Right atrium auricular region (tissue), 2 donors: ENCODE data around the gene LTBP4. TPM values are rescaled to one million over a fixed set of nuclear protein-coding genes. Genes with fewer than 3 reads are reported as not detected.

Experiments
- DNase-seq: peaks from one replicate; pipeline ENCODE4 v3.0.0-alpha.2; 2019; ENCODE audit warnings: low spot score
- H3K27ac ChIP-seq, 2 donors: fragments of 200-600 bp; sonication (generic); 1 replicate in 1 of 2; 2 replicates in 1 of 2; pipeline ENCODE4 v1.5.1; 2016 to 2019
- H3K27me3 ChIP-seq, 2 donors: fragments of 200-600 bp; sonication (generic); one replicate each; pipeline versions ENCODE4 v1.5.1 to v1.6.0; 2017 to 2019
- H3K36me3 ChIP-seq: fragments of 200-600 bp; sonication (generic); one replicate; pipeline ENCODE4 v1.5.1; 2016
- H3K4me1 ChIP-seq, 2 donors: fragments of 200-600 bp; sonication (generic); one replicate each; pipeline versions ENCODE4 v1.5.1 to v1.6.0; 2017 to 2019
- H3K4me3 ChIP-seq, 2 donors: fragments of 200-600 bp; sonication (generic); 1 replicate in 1 of 2; 2 replicates in 1 of 2; pipeline ENCODE4 v1.5.1; 2017 to 2019; ENCODE audit warnings: mild to moderate bottlenecking in 1 of 2, moderate library complexity in 1 of 2
- H3K9me3 ChIP-seq, 2 donors: fragments of 200-600 bp; sonication (generic); one replicate each; pipeline ENCODE4 v1.5.1; 2019
- total RNA-seq, 2 donors: library from RNA; depleted of rRNA; stranded (reverse); fragments of >200 nt; gene quantifications; one replicate each; pipeline ENCODE4 v1.1.0, GENCODE V29; 2016
- TF ChIP-seq, protein P1 (sequence below), 2 donors: fragments of 200-600 bp; sonication (generic); IDR thresholded peaks; one replicate each; pipeline ENCODE4 v1.5.1; 2019; ENCODE audit warnings: antibody characterized with exemption in 2 of 2

Gene LTBP4
- total RNA-seq, 2 donors from 2014 or later = 152 to 257 TPM

DNA sequence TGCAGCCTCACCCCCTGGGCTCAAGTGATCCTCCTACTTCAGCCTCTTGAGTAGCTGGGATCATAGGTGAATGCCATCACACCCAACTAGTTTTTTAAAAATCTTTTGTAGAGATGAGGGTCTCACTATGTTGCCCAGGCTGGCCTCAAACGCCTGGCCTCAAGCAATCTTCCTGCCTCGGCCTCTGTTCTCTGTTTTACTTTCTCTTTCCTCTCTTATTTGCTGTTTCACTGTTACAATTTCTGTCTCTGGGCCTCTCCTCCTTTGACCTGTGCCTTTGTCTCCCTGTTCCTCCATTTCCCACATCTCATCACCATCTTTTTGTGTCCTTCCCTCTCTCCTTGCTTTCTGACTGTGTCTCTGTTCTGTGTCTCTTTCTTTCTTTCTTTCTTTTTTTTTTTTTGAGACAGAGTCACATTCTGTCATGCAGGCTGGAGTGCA, 15.2 kb upstream of the LTBP4 start:
- TF ChIP-seq, protein P1, sequence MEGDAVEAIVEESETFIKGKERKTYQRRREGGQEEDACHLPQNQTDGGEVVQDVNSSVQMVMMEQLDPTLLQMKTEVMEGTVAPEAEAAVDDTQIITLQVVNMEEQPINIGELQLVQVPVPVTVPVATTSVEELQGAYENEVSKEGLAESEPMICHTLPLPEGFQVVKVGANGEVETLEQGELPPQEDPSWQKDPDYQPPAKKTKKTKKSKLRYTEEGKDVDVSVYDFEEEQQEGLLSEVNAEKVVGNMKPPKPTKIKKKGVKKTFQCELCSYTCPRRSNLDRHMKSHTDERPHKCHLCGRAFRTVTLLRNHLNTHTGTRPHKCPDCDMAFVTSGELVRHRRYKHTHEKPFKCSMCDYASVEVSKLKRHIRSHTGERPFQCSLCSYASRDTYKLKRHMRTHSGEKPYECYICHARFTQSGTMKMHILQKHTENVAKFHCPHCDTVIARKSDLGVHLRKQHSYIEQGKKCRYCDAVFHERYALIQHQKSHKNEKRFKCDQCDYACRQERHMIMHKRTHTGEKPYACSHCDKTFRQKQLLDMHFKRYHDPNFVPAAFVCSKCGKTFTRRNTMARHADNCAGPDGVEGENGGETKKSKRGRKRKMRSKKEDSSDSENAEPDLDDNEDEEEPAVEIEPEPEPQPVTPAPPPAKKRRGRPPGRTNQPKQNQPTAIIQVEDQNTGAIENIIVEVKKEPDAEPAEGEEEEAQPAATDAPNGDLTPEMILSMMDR (IDR thresholded peaks at IDR 0.05) = no peak
- Histone ChIP-seq H3K9me3 (no peaks in the 10 kb centered on the region), H3K27ac (no peak overlapping the region), H3K27me3 (no peaks in the 10 kb centered on the region), H3K4me1 (no peaks in the 10 kb centered on the region), H3K36me3 (peaks cover 1% of the 10 kb centered on the region), H3K4me3 (no peak overlapping the region)
- DNase-seq = no peak

DNA sequence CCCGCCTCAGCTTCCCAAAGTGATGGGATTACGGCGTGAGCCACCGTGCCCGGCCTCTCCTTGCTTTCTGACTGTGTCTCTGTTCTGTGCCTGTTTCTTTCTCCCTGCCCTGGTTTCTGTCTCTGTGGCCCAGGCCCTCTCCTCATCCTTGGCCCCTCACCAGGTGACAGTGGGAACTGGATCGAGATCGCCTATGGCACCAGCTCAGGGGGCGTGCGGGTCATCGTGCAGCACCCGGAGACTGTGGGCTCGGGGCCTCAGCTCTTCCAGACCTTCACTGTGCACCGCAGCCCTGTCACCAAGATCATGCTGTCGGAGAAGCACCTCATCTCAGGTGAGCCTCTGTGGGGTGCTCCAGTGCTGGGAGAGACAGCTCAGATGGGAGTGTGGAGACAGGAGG, 14.6 kb upstream of the LTBP4 start:
- TF ChIP-seq, protein P1 (IDR thresholded peaks at IDR 0.05) = no peak

DNA sequence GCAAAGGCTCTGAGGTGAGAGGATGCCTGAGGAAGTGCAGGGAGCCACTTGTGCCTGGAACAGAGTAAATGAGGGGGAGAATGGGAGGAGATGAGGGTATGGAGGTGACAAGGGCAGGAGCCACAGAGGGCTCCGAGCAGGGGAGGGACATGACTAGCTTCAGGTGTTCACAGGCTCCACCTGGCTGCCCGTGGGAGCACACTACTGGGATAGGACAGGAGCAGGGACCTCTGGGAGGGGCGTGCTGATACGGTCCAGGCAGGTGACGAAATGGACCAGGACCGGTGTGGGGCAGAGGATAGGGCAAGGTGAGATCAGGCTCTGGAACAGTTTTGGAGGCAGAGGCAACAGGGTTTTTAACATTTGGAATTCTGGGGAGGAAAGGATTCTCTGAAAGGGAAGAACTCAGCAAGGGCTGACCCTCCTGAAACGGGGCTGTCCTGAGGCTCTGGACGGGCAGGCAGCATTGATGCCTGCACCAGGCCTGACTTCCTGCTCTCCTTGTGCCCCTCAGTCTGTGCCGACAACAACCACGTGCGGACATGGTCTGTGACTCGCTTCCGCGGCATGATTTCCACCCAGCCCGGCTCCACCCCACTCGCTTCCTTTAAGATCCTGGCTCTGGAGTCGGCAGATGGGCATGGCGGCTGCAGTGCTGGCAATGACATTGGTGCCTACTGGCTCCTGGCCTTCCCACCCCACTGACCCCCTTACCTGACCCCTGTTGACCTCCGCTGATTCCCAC, 12.9 kb upstream of the LTBP4 start:
- no peaks in the 10 kb centered on the region for H3K36me3 ChIP-seq
- no peak overlapping the region for H3K27ac ChIP-seq
- H3K4me3 ChIP-seq = no peak overlapping the region
- TF ChIP-seq, protein P1 (IDR thresholded peaks at IDR 0.05) = no peak
- H3K9me3 ChIP-seq = no peaks in the 10 kb centered on the region
- H3K4me1 ChIP-seq = no peaks in the 10 kb centered on the region
- no peaks in the 10 kb centered on the region for H3K27me3 ChIP-seq
- DNase-seq = no peak

More for the DNA sequence above, 14.6 kb upstream of the LTBP4 start:
- H3K27me3 ChIP-seq = no peaks in the 10 kb centered on the region
- no peaks in the 10 kb centered on the region for H3K36me3 ChIP-seq
- H3K4me3 ChIP-seq = no peak overlapping the region
- no peak for DNase-seq
- H3K27ac ChIP-seq = no peak overlapping the region
- no peaks in the 10 kb centered on the region for H3K9me3 ChIP-seq
- H3K4me1 ChIP-seq = no peaks in the 10 kb centered on the region

DNA sequence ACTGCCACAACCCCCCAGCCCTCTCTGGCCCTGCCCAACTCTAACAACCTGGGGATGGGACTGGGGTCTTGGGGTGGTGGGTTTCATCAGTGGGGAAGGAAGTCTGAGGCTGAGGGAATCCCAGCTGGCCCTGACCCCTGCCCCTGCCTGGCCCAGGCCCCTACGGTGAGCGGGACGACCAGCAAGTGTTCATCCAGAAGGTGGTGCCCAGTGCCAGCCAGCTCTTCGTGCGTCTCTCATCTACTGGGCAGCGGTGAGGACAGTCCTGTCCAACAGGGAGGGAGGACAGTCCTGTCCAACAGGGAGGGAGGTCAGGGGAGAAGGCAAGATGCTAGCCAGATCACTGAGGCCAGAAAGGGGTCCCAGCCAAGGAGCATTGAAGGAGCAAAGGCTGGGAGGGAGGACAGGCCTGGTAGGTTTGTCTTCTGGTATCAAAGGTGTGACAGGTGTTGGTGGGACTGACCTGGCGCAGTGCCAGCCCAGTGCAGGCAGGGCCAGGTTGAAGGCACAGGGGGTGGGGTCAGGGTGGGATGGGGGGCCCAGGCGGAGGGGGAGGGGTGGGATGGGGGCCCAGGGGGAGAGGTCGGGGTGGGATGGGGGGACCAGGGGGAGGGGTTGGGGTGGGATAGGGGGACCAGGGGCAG, 12.1 kb upstream of the LTBP4 start:
- TF ChIP-seq, protein P1 (IDR thresholded peaks at IDR 0.05) = no peak
- Histone ChIP-seq H3K27me3 (no peaks in the 10 kb centered on the region), H3K36me3 (no peaks in the 10 kb centered on the region), H3K4me3 (no peak overlapping the region), H3K9me3 (no peaks in the 10 kb centered on the region), H3K4me1 (no peaks in the 10 kb centered on the region), H3K27ac (no peak overlapping the region)
- no peak for DNase-seq

DNA sequence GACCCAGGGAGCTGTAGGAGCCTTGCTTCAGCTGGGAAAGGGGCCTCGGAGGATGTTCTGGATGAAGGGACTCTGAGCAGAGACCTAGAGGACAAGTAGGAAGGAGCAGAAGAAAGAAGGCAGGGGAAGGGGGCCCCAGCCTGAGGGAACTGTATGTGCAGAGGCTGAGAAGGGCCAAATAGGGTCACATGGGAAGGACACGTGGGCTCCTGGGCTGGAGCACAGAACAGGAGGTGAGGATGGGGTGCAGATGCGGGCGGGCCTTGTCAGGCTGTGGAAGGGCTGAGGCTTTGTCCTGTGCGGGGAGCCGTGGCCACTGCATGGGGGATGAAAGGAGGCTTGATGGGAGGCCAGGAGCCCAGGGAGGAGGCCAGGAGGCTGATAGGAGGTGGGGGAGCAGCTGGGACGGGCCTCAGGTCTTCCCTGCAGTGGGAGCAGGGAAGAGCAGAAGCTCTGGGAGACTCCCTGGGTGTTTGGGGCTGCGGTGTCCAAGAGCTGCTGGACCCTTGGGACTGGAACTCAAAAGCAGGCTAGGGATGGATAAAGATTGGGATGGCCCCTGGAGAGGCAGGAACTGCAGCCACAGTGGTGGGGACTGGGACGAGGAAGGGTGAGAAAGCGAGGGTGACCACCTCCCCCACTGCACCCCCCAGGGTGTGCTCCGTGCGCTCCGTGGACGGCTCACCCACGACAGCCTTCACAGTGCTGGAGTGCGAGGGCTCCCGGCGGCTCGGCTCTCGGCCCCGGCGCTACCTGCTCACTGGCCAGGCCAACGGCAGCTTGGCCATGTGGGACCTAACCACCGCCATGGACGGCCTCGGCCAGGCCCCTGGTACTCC, 11.4 kb upstream of the LTBP4 start:
- Histone ChIP-seq H3K27me3 (no peaks in the 10 kb centered on the region), H3K4me3 (no peak overlapping the region), H3K27ac (no peak overlapping the region), H3K4me1 (no peaks in the 10 kb centered on the region), H3K9me3 (no peaks in the 10 kb centered on the region), H3K36me3 (no peaks in the 10 kb centered on the region)
- TF ChIP-seq, protein P1 (IDR thresholded peaks at IDR 0.05) = no peak
- DNase-seq = no peak
